Bronchial epithelial cell (primary cell): ENCODE measurements around the gene PARP11. TPM values are rescaled to one million over a fixed set of nuclear protein-coding genes. Genes with fewer than 3 reads are reported as not detected.

ENCODE experiments used
- DNase-seq: peaks from one replicate; pipeline ENCODE4 v3.0.0-alpha.2; 2010; ENCODE audit warnings: low read depth
- FAIRE-seq: peaks from 2 replicates; lab custom pipeline; 2011; peaks lifted over from hg19 to GRCh38; lab: Jason Lieb, UNC
- H3K27me3 ChIP-seq: 2 replicates; pipeline ENCODE4 v1.5.1; 2011; ENCODE audit warnings: low read length; ENCODE audit not compliant: control insufficient read depth, insufficient read depth
- H3K36me3 ChIP-seq: 2 replicates; pipeline ENCODE4 v1.5.1; 2011; ENCODE audit warnings: low read length; ENCODE audit not compliant: control insufficient read depth, insufficient read depth
- H3K4me3 ChIP-seq: 2 replicates; pipeline ENCODE4 v1.5.1; 2011; ENCODE audit warnings: mild to moderate bottlenecking, low read depth, low read length, control low read depth
- CTCF ChIP-seq: IDR thresholded peaks from 2 replicates; pipeline ENCODE4 v1.5.1; 2011; ENCODE audit warnings: mild to moderate bottlenecking, moderate library complexity, low read length, control low read depth, inconsistent platforms; ENCODE audit not compliant: insufficient read depth, severe bottlenecking
- total RNA-seq: library from RNA; depleted of rRNA; stranded (reverse); fragments of >200 nt; gene quantifications from 2 replicates; pipeline ENCODE4 v1.2.1, GENCODE V29; 2014

Gene PARP11
- total RNA-seq, 1 donor from 2014 or later = 1.8 TPM

DNA sequence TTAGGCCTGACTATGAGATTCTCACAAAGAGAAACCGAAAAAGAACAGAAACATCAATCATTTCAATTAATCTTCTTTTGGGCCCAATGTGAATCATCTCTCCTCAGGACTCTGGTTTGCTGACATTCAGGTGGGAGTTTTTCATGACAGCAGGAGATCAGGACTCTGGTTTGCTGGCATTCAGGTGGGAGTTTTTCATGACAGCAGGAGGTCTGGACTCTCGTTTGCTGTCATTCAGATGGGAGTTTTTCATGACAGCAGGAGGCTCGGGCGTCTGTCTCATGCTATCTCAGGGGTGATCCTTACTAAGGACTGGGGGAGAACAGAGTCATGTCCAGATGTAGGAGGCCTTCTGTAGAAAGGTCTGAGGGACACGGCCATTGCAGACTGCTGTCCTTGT is 40.1 kb upstream of the PARP11 start:
- DNase-seq = no peak
- FAIRE-seq = no peak
- TF ChIP-seq CTCF = no peak
- Histone ChIP-seq H3K4me3 (no peak overlapping the region), H3K36me3 (no peaks in the 10 kb centered on the region), H3K27me3 (peaks cover 4% of the 10 kb centered on the region)

- Histone ChIP-seq H3K27me3 (peaks cover 4% of the 10 kb centered on the region), H3K4me3 (no peak overlapping the region), H3K36me3 (no peaks in the 10 kb centered on the region)
- FAIRE-seq = no peak
- TF ChIP-seq CTCF = no peak
- no peak for DNase-seq
Observed at GRCh38 chr12:3912863-3913262, 39.7 kb upstream of the PARP11 start.

- H3K36me3 ChIP-seq = no peaks in the 10 kb centered on the region
- H3K4me3 ChIP-seq = no peak overlapping the region
- FAIRE-seq (peak; percentile 43), DNase-seq (no peak)
- H3K27me3 ChIP-seq = peaks cover 4% of the 10 kb centered on the region
- no peak for TF ChIP-seq CTCF
Observed at GRCh38 chr12:3911409-3911808, 38.2 kb upstream of the PARP11 start.

DNA sequence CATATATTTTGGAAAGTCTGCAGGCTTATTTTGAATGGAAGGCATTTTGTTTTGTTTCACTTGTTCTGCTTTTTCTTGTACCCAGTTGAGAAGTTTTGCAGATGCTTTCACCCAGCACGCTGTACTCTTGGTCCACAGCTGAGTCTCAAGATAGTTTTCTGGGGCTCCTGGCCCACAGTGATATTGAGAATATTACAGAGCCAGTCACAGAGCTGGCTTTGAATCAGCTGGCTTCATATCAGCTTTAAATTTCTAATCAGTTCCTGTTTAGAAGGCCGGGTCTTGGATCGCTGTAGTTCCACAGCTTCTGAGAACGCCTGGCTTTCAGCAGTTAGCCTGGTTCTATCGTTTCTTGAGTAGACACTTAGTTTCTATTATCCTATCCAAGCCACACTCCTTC is 32.5 kb upstream of the PARP11 start:
- H3K27me3 ChIP-seq = no peaks in the 10 kb centered on the region
- no peak overlapping the region for H3K4me3 ChIP-seq
- FAIRE-seq = no peak
- H3K36me3 ChIP-seq = no peaks in the 10 kb centered on the region
- no peak for DNase-seq
- no peak for TF ChIP-seq CTCF

- Histone ChIP-seq H3K36me3 (no peaks in the 10 kb centered on the region), H3K27me3 (no peaks in the 10 kb centered on the region), H3K4me3 (no peak overlapping the region)
- DNase-seq (no peak), FAIRE-seq (no peak)
- TF ChIP-seq CTCF = no peak
Observed at GRCh38 chr12:3904999-3905398, 31.8 kb upstream of the PARP11 start.

DNA sequence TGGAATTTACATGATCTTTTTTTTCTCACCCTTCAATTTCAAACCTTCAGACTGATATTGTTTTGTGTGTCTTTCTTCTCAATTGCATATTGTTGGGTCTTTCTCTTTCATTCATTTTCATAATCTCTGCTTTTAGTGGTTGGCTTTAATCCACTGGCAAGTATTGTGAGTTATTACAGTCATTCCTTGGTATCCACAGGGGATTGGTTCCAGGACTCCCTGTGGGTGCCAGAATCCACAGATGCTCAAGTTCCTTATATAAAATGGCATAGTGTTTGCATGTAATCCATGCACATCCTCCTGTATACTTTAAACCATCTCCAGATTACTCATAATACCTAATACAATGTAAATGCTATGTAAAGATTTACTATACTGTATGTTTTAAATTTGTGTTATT is 29.7 kb upstream of the PARP11 start:
- DNase-seq (no peak), FAIRE-seq (no peak)
- TF ChIP-seq CTCF = no peak
- no peaks in the 10 kb centered on the region for H3K36me3 ChIP-seq
- H3K4me3 ChIP-seq = no peak overlapping the region
- no peaks in the 10 kb centered on the region for H3K27me3 ChIP-seq
